Common myeloid progenitor, CD34-positive (primary cell): ENCODE results near the gene ATP6V0C.
"Not testable (repeated sequence)": the region's sequence is repeated elsewhere in the genome, so short reads cannot be mapped to it uniquely, and the experiment has no call there.

ENCODE experiments used
- CTCF ChIA-PET: fragments of 350-600 bp; sonication (Branson Sonifier 250); formaldehyde crosslinking; loops from one replicate; lab custom pipeline; 2021; ENCODE audit warnings: antibody characterized with exemption; lab: Charles Lee
- POLR2A ChIA-PET: fragments of 350-600 bp; sonication (Branson Sonifier 250); formaldehyde crosslinking; loops from one replicate; lab custom pipeline; 2021; ENCODE audit warnings: antibody characterized with exemption; lab: Charles Lee
- DNase-seq, 3 donors: peaks; one replicate each; pipeline versions ENCODE4 v3.0.0 to v3.0.0-alpha.2; 2013
- H3K27ac ChIP-seq, 2 experiments: 1 replicate in 1 of 2; 2 replicates in 1 of 2; pipeline ENCODE4 v1.7.0; 2013; ENCODE audit warnings: inconsistent platforms in 2 of 2, low read length in 2 of 2, mild to moderate bottlenecking in 2 of 2, low read depth in 1 of 2, moderate library complexity in 1 of 2; ENCODE audit not compliant: severe bottlenecking in 2 of 2, insufficient read depth in 1 of 2, poor library complexity in 1 of 2
- H3K27me3 ChIP-seq, 5 experiments: replicated peaks in 2 of 5; 1 replicate in 3 of 5; 2 replicates in 2 of 5; pipeline versions ENCODE4 v1.6.1 to v1.7.0; 2013; ENCODE audit warnings: low read length in 4 of 5, mild to moderate bottlenecking in 2 of 5, moderate library complexity in 2 of 5, inconsistent platforms in 1 of 5; ENCODE audit not compliant: insufficient read depth in 5 of 5, control insufficient read depth in 4 of 5
- H3K36me3 ChIP-seq, 4 experiments: 1 replicate in 2 of 4; 2 replicates in 2 of 4; pipeline versions ENCODE4 v1.6.1 to v1.7.0; 2013; ENCODE audit warnings: low read length in 3 of 4, control low read depth in 1 of 4, mild to moderate bottlenecking in 1 of 4; ENCODE audit not compliant: control insufficient read depth in 4 of 4, insufficient read depth in 4 of 4
- H3K4me1 ChIP-seq, 4 experiments: 1 replicate in 3 of 4; 2 replicates in 1 of 4; pipeline versions ENCODE4 v1.6.1 to v1.7.1; 2013; ENCODE audit warnings: low read length in 3 of 4, mild to moderate bottlenecking in 3 of 4, control low read depth in 1 of 4, inconsistent platforms in 1 of 4, moderate library complexity in 1 of 4; ENCODE audit not compliant: control insufficient read depth in 4 of 4, insufficient read depth in 4 of 4; ENCODE audit errors: control extremely low read depth in 1 of 4
- H3K4me3 ChIP-seq, 7 experiments: 1 replicate in 4 of 7; 2 replicates in 3 of 7; pipeline versions ENCODE4 v1.5.1 to v1.7.0; 2013; ENCODE audit warnings: mild to moderate bottlenecking in 7 of 7, low read length in 6 of 7, moderate library complexity in 6 of 7, inconsistent platforms in 2 of 7, low read depth in 2 of 7, control low read depth in 1 of 7; ENCODE audit not compliant: insufficient read depth in 4 of 7, control insufficient read depth in 1 of 7; ENCODE audit errors: extremely low read depth in 1 of 7
- H3K9me3 ChIP-seq, 5 experiments: 1 replicate in 4 of 5; 2 replicates in 1 of 5; pipeline versions ENCODE4 v1.6.1 to v1.7.1; 2013; ENCODE audit warnings: low read length in 4 of 5, mild to moderate bottlenecking in 2 of 5, inconsistent platforms in 1 of 5, low read depth in 1 of 5, moderate library complexity in 1 of 5; ENCODE audit not compliant: control insufficient read depth in 4 of 5, insufficient read depth in 2 of 5; ENCODE audit errors: control extremely low read depth in 1 of 5
- WGBS: methylation state at CpG from one replicate; pipeline ENCODE4 v1.1.5; 2013; ENCODE audit not compliant: insufficient coverage; 5-methylcytosine and 5-hydroxymethylcytosine counted together

The ATP6V0C gene

DNA sequence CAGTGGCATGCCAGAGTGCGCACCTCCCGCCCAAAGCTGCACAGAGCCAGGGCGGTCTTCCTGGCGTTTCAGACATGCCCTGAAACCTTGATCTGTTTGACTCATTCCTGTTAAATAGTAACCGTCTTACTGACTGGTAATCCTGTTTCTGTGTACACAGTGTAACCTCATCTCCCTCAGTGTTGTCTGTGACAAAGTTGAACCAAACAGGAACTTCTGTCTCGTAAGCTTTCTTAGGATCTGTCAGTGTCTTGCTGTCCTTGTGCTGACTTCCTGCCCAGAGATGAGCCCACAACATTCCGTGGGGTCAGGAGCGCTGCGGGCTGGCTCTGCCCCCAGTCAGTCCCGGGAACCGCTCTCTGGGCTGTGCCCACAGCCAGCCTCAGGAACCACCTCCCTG is 54.8 kb downstream of the ATP6V0C start:
- POLR2A ChIA-PET, H3K27me3 ChIP-seq, CTCF ChIA-PET, H3K36me3 ChIP-seq, H3K9me3 ChIP-seq, DNase-seq, H3K27ac ChIP-seq, H3K4me1 ChIP-seq, H3K4me3 ChIP-seq: not testable (repeated sequence)
- WGBS: no CpG with 5 or more reads among the region's 11 CpGs
